Measurements from ENCODE around the gene USH1C. TPM values are rescaled to one million over a fixed set of nuclear protein-coding genes. Genes with fewer than 3 reads are reported as not detected.

Gene USH1C
- total RNA-seq, 1 experiment from 2014 or later, result 101 TPM

DNA sequence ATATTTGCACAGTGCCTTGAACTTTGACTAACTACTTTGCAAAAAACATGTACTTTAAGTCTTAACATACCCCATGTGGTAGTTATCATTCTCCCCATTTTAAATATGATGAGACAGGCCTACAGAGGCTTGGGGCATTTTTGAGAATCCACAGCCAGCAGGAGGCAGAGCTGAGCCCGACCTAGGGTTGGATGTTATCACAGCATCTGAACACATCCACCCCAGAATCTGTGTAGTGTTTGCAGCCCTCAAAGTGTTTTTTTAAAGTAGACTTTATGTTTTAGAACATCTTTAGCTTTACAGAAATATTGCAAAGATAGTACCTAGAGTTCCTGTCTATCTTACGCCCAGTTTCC, 20.4 kb upstream of the USH1C start:
- Mint-ChIP-seq H3K27ac (ENCODE audit: unreplicated experiment) (no peak overlapping the region), H3K9me3 (ENCODE audit: unreplicated experiment) (no peaks in the 10 kb centered on the region), H3K4me1 (ENCODE audit: low read depth, unreplicated experiment) (peaks cover 21% of the 10 kb centered on the region), H3K36me3 (ENCODE audit: insufficient read depth, unreplicated experiment) (no peaks in the 10 kb centered on the region), H3K27me3 (ENCODE audit: insufficient read depth, unreplicated experiment) (no peaks in the 10 kb centered on the region), H3K4me3 (ENCODE audit: unreplicated experiment) (no peak overlapping the region)
- TF ChIP-seq CTCF (IDR thresholded peaks at IDR 0.05; ENCODE audit: insufficient read depth in 1 of 2, low read depth in 1 of 2, low read length in 1 of 2, severe bottlenecking in 1 of 2, unreplicated experiment in 1 of 2), result no peak
- no peak overlapping the region for H3K4me3 ChIP-seq (ENCODE audit: low read depth, low read length)
- no peak for DNase-seq
- no peaks in the 10 kb centered on the region for H3K9me3 ChIP-seq
- H3K36me3 ChIP-seq (ENCODE audit: control insufficient read depth, insufficient read depth, low read length), result no peaks in the 10 kb centered on the region
- POLR2A ChIA-PET, result no interaction called here
- H3K4me1 ChIP-seq, result peaks cover 31% of the 10 kb centered on the region
- intact Hi-C loops (cut with micrococcal nuclease; ENCODE audit: unreplicated experiment), result no loop called here
- no peaks in the 10 kb centered on the region for H3K27me3 ChIP-seq (replicated peaks; ENCODE audit: control insufficient read depth, insufficient read depth, low read length)
- CTCF ChIA-PET, result interaction anchor here (1.0 kb wide), 1 partner anchor 8 kb away, joined by 3 read pairs; no protein-coding TSS in a partner anchor
- BruUV-seq (replicated peaks), result no TSS peak

- ChIA-PET CTCF (interaction anchor here (0.6 to 0.8 kb wide), 2 partner anchors 10 to 203 kb away, joined by 3 to 4 read pairs; no protein-coding TSS in a partner anchor), POLR2A (no interaction called here)
- no peak for TF ChIP-seq CTCF (IDR thresholded peaks at IDR 0.05; ENCODE audit: insufficient read depth in 1 of 2, low read depth in 1 of 2, low read length in 1 of 2, severe bottlenecking in 1 of 2, unreplicated experiment in 1 of 2)
- Histone ChIP-seq H3K9me3 (no peaks in the 10 kb centered on the region), H3K4me1 (peaks cover 37% of the 10 kb centered on the region), H3K4me3 (ENCODE audit: low read depth, low read length) (no peak overlapping the region), H3K27me3 (replicated peaks; ENCODE audit: control insufficient read depth, insufficient read depth, low read length) (no peaks in the 10 kb centered on the region), H3K36me3 (ENCODE audit: control insufficient read depth, insufficient read depth, low read length) (no peaks in the 10 kb centered on the region)
- no peaks in the 10 kb centered on the region for H3K27me3 Mint-ChIP-seq (ENCODE audit: insufficient read depth, unreplicated experiment)
- BruUV-seq (replicated peaks), result no TSS peak
- H3K4me3 Mint-ChIP-seq (ENCODE audit: unreplicated experiment), result no peak overlapping the region
- no peaks in the 10 kb centered on the region for H3K9me3 Mint-ChIP-seq (ENCODE audit: unreplicated experiment)
- DNase-seq, result no peak
- H3K4me1 Mint-ChIP-seq (ENCODE audit: low read depth, unreplicated experiment), result peaks cover 21% of the 10 kb centered on the region
- H3K27ac Mint-ChIP-seq (ENCODE audit: unreplicated experiment), result no peak overlapping the region
- intact Hi-C loops (cut with micrococcal nuclease; ENCODE audit: unreplicated experiment), result no loop called here
- H3K36me3 Mint-ChIP-seq (ENCODE audit: insufficient read depth, unreplicated experiment), result no peaks in the 10 kb centered on the region
Observed at GRCh38 chr11:17563961-17564686, 19.9 kb upstream of the USH1C start.

GRCh38 chr11:17563231-17563646, 19.0 kb upstream of the USH1C start:
- BruUV-seq (replicated peaks), result no TSS peak
- Histone ChIP-seq H3K4me3 (ENCODE audit: low read depth, low read length) (no peak overlapping the region), H3K27me3 (replicated peaks; ENCODE audit: control insufficient read depth, insufficient read depth, low read length) (no peaks in the 10 kb centered on the region), H3K36me3 (ENCODE audit: control insufficient read depth, insufficient read depth, low read length) (no peaks in the 10 kb centered on the region), H3K9me3 (no peaks in the 10 kb centered on the region), H3K4me1 (peaks cover 46% of the 10 kb centered on the region)
- Mint-ChIP-seq H3K36me3 (ENCODE audit: insufficient read depth, unreplicated experiment) (no peaks in the 10 kb centered on the region), H3K4me3 (ENCODE audit: unreplicated experiment) (no peak overlapping the region), H3K27me3 (ENCODE audit: insufficient read depth, unreplicated experiment) (no peaks in the 10 kb centered on the region), H3K9me3 (ENCODE audit: unreplicated experiment) (no peaks in the 10 kb centered on the region), H3K27ac (ENCODE audit: unreplicated experiment) (peak overlapping the region; percentile 9), H3K4me1 (ENCODE audit: low read depth, unreplicated experiment) (peaks cover 24% of the 10 kb centered on the region)
- intact Hi-C loops (cut with micrococcal nuclease; ENCODE audit: unreplicated experiment), result no loop called here
- peak in 1 of 2 experiments; percentile 48 for DNase-seq
- CTCF ChIA-PET, result interaction anchor here (0.8 kb wide), 1 partner anchor 9 kb away, joined by 4 read pairs; no protein-coding TSS in a partner anchor
- POLR2A ChIA-PET, result no interaction called here
- TF ChIP-seq CTCF (IDR thresholded peaks at IDR 0.05; ENCODE audit: insufficient read depth in 1 of 2, low read depth in 1 of 2, low read length in 1 of 2, severe bottlenecking in 1 of 2, unreplicated experiment in 1 of 2), result peak in 1 of 2 experiments; percentile 7

All from Caco-2 (cell line).